GM12873 (cell line): ENCODE measurements around the gene SYNGR3.

Source experiments
- CTCF ChIP-seq: IDR thresholded peaks from 2 replicates; pipeline ENCODE4 v1.5.1; 2012; ENCODE audit warnings: low read depth, mild to moderate bottlenecking, moderate library complexity, low read length, control low read depth; ENCODE audit not compliant: insufficient read depth; ENCODE audit errors: missing control alignments

Gene SYNGR3

GRCh38 chr16:1978476-1979120 lies 11.2 kb upstream of the SYNGR3 start:
- TF ChIP-seq CTCF = no peak

GRCh38 chr16:1979271-1980029 lies 10.3 kb upstream of the SYNGR3 start:
- no peak for TF ChIP-seq CTCF

GRCh38 chr16:1980030-1980769 lies 9.6 kb upstream of the SYNGR3 start:
- no peak for TF ChIP-seq CTCF

GRCh38 chr16:1980770-1981087 lies 9.0 kb upstream of the SYNGR3 start:
- no peak for TF ChIP-seq CTCF

- TF ChIP-seq CTCF = no peak
Measured at GRCh38 chr16:1981398-1981836, 8.4 kb upstream of the SYNGR3 start, which contains the start of gene NOXO1. NOXO1 (minus strand) TSS chr16:1981469; CDS start chr16:1981179, 290 bp downstream.

GRCh38 chr16:1982013-1982433 lies 7.7 kb upstream of the SYNGR3 start:
- no peak for TF ChIP-seq CTCF

- TF ChIP-seq CTCF = no peak
Measured at GRCh38 chr16:1982991-1983543, 6.7 kb upstream of the SYNGR3 start.
